ENCODE results near the gene SOCS7. TPM values are rescaled to one million over a fixed set of nuclear protein-coding genes. Genes with fewer than 3 reads are reported as not detected.

Gene SOCS7
- total and polyA plus RNA-seq, 2 experiments from 2014 or later = 1.3 to 6.8 TPM

DNA sequence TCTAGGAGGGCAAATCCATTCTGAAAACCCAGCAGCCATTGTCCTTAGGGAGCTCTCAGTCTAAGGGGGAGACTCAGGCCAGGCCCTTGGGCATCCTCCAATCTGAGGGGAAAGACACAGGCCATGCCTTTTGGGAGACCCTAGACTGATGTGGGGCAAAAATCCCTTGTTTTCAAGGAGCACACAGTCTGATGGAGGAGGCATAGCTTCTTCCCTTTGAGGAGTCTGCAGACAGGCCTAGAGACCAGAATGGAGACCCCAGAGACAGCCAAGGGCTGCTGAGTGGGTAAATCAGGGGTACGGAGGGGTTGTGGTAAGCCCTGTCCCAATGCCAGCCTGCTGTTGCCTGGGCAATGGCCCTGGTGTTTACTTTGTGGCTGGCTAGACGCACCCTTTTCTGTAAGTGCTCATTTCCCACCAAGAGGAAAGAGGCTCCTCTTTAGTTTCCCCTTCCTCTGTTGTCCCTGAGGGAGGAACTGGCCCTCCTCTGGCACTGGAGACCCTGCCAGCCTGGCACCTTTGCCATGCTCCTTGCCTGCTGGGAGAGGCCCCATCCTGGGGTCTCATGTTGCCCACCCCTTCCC, 96.0 kb downstream of the SOCS7 start:
- peak overlapping the region; percentile 3; the same call in 1 of the 2 replicates for H3K27ac ChIP-seq
- peaks cover 20% of the 10 kb centered on the region for H3F3A ChIP-seq (ENCODE audit: insufficient read depth)
- H3K36me3 ChIP-seq (ENCODE audit: low read depth) = no peaks in the 10 kb centered on the region
- H3K9me3 ChIP-seq (ENCODE audit: low read depth) = no peaks in the 10 kb centered on the region
- peak overlapping the region; percentile 16; the same call in 1 of the 2 replicates for H3K9ac ChIP-seq
- in situ Hi-C loops (cut with MboI) = no loop called here
- no peaks in the 10 kb centered on the region for H4K20me1 ChIP-seq (ENCODE audit: insufficient read depth)
- H3K4me2 ChIP-seq (ENCODE audit: unreplicated experiment) = no peak overlapping the region
- no peaks in the 10 kb centered on the region for H3K27me3 ChIP-seq (replicated peaks; ENCODE audit: insufficient read depth)
- TF ChIP-seq EZH2 (IDR thresholded peaks at IDR 0.05; ENCODE audit: insufficient read depth, poor library complexity, severe bottlenecking) (no peak), EZH2phosphoT487 (IDR thresholded peaks at IDR 0.05; ENCODE audit: insufficient read depth, low read depth) (no peak)
- peaks cover 60% of the 10 kb centered on the region for H3K4me1 ChIP-seq (ENCODE audit: insufficient read depth)
- no peaks in the 10 kb centered on the region for H3K9me2 ChIP-seq (ENCODE audit: insufficient read depth)
- H3K79me2 ChIP-seq (ENCODE audit: insufficient read depth) = peaks cover 87% of the 10 kb centered on the region
- 87 to 100% methylated on average over 2 of the region's 2 CpGs for WGBS, 2 experiments (ENCODE audit: low coverage in 1 of 2, low lambda C conversion rate in 2 of 2, missing lambda C conversion rate in 2 of 2)
- H2AFZ ChIP-seq = no peak overlapping the region
- no peak for DNase-seq
- no peak overlapping the region for H3K4me3 ChIP-seq

DNA sequence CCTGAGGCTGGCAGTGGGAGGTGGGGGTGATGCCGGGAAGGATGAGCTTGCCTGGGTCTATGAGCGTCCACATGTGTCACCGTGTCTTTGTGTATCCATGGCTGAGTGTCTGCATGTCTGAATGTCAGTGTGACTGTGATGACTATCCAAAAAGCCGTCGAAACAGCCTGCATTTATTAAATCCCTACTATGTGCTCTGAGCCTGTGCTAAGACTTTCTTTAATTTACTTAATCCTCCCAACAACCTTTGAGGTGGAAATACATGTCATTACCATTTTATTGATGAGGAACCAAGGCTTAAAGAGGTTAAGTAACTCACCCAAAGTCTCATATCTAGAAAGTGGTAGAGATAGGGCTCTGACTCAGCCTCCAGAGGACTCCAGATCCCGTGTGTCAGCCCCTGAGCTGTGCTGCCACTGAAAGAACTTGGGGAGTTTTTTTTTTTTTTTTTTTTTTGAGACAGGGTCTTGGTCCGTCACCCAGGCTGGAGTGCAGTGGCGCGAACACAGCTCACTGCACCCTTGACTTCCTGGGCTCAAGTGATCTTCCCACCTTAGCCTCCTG, 96.6 kb downstream of the SOCS7 start:
- Histone ChIP-seq H3K9me2 (ENCODE audit: insufficient read depth) (no peaks in the 10 kb centered on the region), H3K9ac (peak overlapping the region; percentile 16; the same call in 1 of the 2 replicates), H4K20me1 (ENCODE audit: insufficient read depth) (no peaks in the 10 kb centered on the region), H3K27me3 (replicated peaks; ENCODE audit: insufficient read depth) (no peaks in the 10 kb centered on the region), H3K9me3 (ENCODE audit: low read depth) (no peaks in the 10 kb centered on the region), H3K79me2 (ENCODE audit: insufficient read depth) (peaks cover 87% of the 10 kb centered on the region), H3F3A (ENCODE audit: insufficient read depth) (peaks cover 26% of the 10 kb centered on the region), H3K4me1 (ENCODE audit: insufficient read depth) (peaks cover 60% of the 10 kb centered on the region), H2AFZ (no peak overlapping the region), H3K36me3 (ENCODE audit: low read depth) (no peaks in the 10 kb centered on the region), H3K27ac (peak overlapping the region; percentile 3; the same call in 1 of the 2 replicates), H3K4me3 (no peak overlapping the region), H3K4me2 (ENCODE audit: unreplicated experiment) (peak overlapping the region; percentile 18)
- 77 to 78% methylated on average over 9 of the region's 9 CpGs for WGBS, 2 experiments (ENCODE audit: low coverage in 1 of 2, low lambda C conversion rate in 2 of 2, missing lambda C conversion rate in 2 of 2)
- peak; percentile 57 for DNase-seq
- TF ChIP-seq EZH2phosphoT487 (IDR thresholded peaks at IDR 0.05; ENCODE audit: insufficient read depth, low read depth) = no peak
- TF ChIP-seq EZH2 (IDR thresholded peaks at IDR 0.05; ENCODE audit: insufficient read depth, poor library complexity, severe bottlenecking) = no peak
- in situ Hi-C loops (cut with MboI) = no loop called here

GRCh38 chr17:38449364-38449763, 97.7 kb downstream of the SOCS7 start:
- Histone ChIP-seq H3K27me3 (replicated peaks; ENCODE audit: insufficient read depth) (no peaks in the 10 kb centered on the region), H3K36me3 (ENCODE audit: low read depth) (no peaks in the 10 kb centered on the region), H2AFZ (no peak overlapping the region), H3F3A (ENCODE audit: insufficient read depth) (peaks cover 26% of the 10 kb centered on the region), H3K27ac (no peak overlapping the region), H3K9me3 (ENCODE audit: low read depth) (no peaks in the 10 kb centered on the region), H4K20me1 (ENCODE audit: insufficient read depth) (no peaks in the 10 kb centered on the region), H3K79me2 (ENCODE audit: insufficient read depth) (peaks cover 85% of the 10 kb centered on the region), H3K4me3 (no peak overlapping the region), H3K4me1 (ENCODE audit: insufficient read depth) (peaks cover 58% of the 10 kb centered on the region), H3K9me2 (ENCODE audit: insufficient read depth) (no peaks in the 10 kb centered on the region), H3K4me2 (ENCODE audit: unreplicated experiment) (no peak overlapping the region), H3K9ac (no peak overlapping the region)
- 87 to 91% methylated on average over 14 to 15 of the region's 15 CpGs for WGBS, 2 experiments (ENCODE audit: low coverage in 1 of 2, low lambda C conversion rate in 2 of 2, missing lambda C conversion rate in 2 of 2)
- no peak for TF ChIP-seq EZH2phosphoT487 (IDR thresholded peaks at IDR 0.05; ENCODE audit: insufficient read depth, low read depth)
- TF ChIP-seq EZH2 (IDR thresholded peaks at IDR 0.05; ENCODE audit: insufficient read depth, poor library complexity, severe bottlenecking) = no peak
- DNase-seq = peak; percentile 27
- in situ Hi-C loops (cut with MboI) = no loop called here

DNA sequence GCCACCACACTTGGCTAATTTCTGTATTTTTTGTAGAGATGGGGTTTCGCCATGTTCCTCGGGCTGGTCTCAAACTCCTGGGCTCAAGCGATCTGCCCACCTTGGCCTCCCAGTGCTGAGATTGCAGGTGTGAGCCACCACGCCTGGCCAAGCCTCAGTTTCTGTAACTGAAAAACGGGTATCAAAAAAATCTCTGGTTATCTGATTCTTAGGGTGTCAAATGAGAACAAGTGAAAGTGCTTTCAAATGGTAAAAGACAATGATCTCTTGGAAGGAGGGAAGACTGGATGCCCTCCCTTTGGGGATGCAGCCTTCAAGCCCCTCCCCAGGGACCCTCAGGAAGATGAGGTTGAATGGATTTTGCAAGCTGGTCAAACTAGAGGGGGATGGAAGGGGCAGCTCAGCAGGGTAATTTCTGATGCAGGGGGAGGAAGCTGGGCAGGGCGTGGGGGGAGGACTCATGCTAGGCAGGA, 98.9 kb downstream of the SOCS7 start:
- in situ Hi-C loops (cut with MboI) = no loop called here
- Histone ChIP-seq H2AFZ (no peak overlapping the region), H3K27ac (peak overlapping the region; percentile 80), H3K36me3 (ENCODE audit: low read depth) (no peaks in the 10 kb centered on the region), H3F3A (ENCODE audit: insufficient read depth) (peaks cover 26% of the 10 kb centered on the region), H3K79me2 (ENCODE audit: insufficient read depth) (peaks cover 87% of the 10 kb centered on the region), H3K4me1 (ENCODE audit: insufficient read depth) (peaks cover 68% of the 10 kb centered on the region), H3K4me2 (ENCODE audit: unreplicated experiment) (peak overlapping the region; percentile 81), H3K9me2 (ENCODE audit: insufficient read depth) (no peaks in the 10 kb centered on the region), H3K27me3 (replicated peaks; ENCODE audit: insufficient read depth) (no peaks in the 10 kb centered on the region), H3K4me3 (peak overlapping the region; percentile 62), H4K20me1 (ENCODE audit: insufficient read depth) (0 out of 2 replicates have a peak, but pooled peaks cover 5% of the 10 kb centered on the region), H3K9me3 (ENCODE audit: low read depth) (no peaks in the 10 kb centered on the region), H3K9ac (peak overlapping the region; percentile 61)
- no peak for TF ChIP-seq EZH2phosphoT487 (IDR thresholded peaks at IDR 0.05; ENCODE audit: insufficient read depth, low read depth)
- TF ChIP-seq EZH2 (IDR thresholded peaks at IDR 0.05; ENCODE audit: insufficient read depth, poor library complexity, severe bottlenecking) = no peak
- WGBS, 2 experiments (ENCODE audit: low coverage in 1 of 2, low lambda C conversion rate in 2 of 2, missing lambda C conversion rate in 2 of 2) = 72 to 82% methylated on average over 5 to 6 of the region's 6 CpGs
- DNase-seq = no peak
